Osteocyte (in vitro differentiated cells): ENCODE measurements around the gene NCOA4. TPM values are rescaled to one million over a fixed set of nuclear protein-coding genes. Genes with fewer than 3 reads are reported as not detected.

Source experiments
- DNase-seq: peaks from one replicate; pipeline ENCODE4 v3.0.0; 2021; ENCODE audit warnings: mixed read lengths; ENCODE audit not compliant: unreplicated experiment; ENCODE audit errors: extremely low spot score
- H3K27ac Mint-ChIP-seq: one replicate; pipeline ENCODE4 v1.8.0; 2021; ENCODE audit warnings: mild to moderate bottlenecking, mixed read lengths; ENCODE audit not compliant: unreplicated experiment
- H3K27me3 Mint-ChIP-seq: one replicate; pipeline ENCODE4 v1.8.0; 2021; ENCODE audit warnings: mixed read lengths; ENCODE audit not compliant: unreplicated experiment
- H3K36me3 Mint-ChIP-seq: one replicate; pipeline ENCODE4 v1.8.0; 2021; ENCODE audit warnings: mixed read lengths; ENCODE audit not compliant: unreplicated experiment
- H3K4me1 Mint-ChIP-seq: one replicate; pipeline ENCODE4 v1.8.0; 2021; ENCODE audit warnings: mixed read lengths; ENCODE audit not compliant: unreplicated experiment
- H3K4me3 Mint-ChIP-seq: one replicate; pipeline ENCODE4 v1.8.0; 2021; ENCODE audit warnings: mild to moderate bottlenecking, moderate library complexity, mixed read lengths; ENCODE audit not compliant: unreplicated experiment
- H3K9me3 Mint-ChIP-seq: one replicate; pipeline ENCODE4 v1.8.0; 2021; ENCODE audit warnings: mixed read lengths; ENCODE audit not compliant: unreplicated experiment
- total RNA-seq: library from RNA; stranded (reverse); gene quantifications from 2 replicates; pipeline ENCODE4 v1.2.1, GENCODE V29; 2021
- TF ChIP-seq, protein P1 (sequence below): fragments of 200-600 bp; sonication (generic); IDR thresholded peaks from 2 replicates; pipeline ENCODE4 v1.5.0; 2021; ENCODE audit warnings: antibody characterized with exemption, mild to moderate bottlenecking, moderate library complexity

NCOA4 gene
- total RNA-seq, 1 donor from 2014 or later = 106 TPM

DNA sequence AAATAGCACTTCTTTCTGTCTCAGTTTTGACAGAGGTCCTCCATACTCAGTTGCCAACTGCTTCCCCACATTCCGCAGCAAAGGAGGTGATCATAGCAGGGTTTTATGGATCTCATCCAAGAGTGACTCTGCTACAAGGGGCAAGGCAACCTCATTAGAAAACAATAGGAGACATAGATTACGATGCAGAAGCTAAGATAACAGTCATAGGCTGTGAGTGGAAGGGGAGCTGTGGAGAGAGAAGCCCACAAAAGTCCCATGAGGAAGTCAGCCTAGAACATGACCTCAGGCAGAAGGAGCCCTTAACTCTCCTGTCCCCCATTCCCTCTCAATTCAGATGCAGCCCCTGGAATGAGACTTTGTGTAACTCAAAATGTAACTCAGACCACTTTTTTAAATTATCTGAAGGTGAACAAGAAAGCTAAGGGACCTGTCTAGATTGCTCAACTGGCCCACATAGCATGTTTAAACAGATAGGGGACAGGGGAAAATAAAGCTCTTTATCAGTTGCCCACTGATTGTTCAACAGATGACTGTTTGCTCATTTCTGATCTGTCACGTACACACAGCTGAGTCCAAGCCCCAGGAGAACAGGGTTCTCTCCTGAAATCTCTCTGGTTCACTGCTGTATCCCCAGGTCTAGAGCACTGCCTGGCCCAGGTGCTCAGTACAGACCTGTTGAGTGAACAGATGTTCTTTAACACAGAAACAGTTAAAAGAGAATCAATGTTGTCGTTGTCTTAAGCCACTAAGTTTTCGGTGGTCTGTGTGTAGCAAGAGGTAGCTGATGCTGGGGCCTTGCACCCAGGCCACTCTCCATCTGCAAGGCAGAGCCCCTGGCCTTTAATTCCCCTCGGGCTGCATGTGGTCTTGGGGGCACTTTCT is 1.5 kb upstream of the NCOA4 start:
- no peaks in the 10 kb centered on the region for H3K9me3 Mint-ChIP-seq
- no peak for DNase-seq
- peaks cover 33% of the 10 kb centered on the region for H3K4me1 Mint-ChIP-seq
- H3K27me3 Mint-ChIP-seq = no peaks in the 10 kb centered on the region
- peaks cover 3% of the 10 kb centered on the region for H3K36me3 Mint-ChIP-seq
- H3K27ac Mint-ChIP-seq = peak overlapping the region; percentile 48
- TF ChIP-seq, protein P1, sequence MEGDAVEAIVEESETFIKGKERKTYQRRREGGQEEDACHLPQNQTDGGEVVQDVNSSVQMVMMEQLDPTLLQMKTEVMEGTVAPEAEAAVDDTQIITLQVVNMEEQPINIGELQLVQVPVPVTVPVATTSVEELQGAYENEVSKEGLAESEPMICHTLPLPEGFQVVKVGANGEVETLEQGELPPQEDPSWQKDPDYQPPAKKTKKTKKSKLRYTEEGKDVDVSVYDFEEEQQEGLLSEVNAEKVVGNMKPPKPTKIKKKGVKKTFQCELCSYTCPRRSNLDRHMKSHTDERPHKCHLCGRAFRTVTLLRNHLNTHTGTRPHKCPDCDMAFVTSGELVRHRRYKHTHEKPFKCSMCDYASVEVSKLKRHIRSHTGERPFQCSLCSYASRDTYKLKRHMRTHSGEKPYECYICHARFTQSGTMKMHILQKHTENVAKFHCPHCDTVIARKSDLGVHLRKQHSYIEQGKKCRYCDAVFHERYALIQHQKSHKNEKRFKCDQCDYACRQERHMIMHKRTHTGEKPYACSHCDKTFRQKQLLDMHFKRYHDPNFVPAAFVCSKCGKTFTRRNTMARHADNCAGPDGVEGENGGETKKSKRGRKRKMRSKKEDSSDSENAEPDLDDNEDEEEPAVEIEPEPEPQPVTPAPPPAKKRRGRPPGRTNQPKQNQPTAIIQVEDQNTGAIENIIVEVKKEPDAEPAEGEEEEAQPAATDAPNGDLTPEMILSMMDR = no peak
- H3K4me3 Mint-ChIP-seq = no peak overlapping the region

DNA sequence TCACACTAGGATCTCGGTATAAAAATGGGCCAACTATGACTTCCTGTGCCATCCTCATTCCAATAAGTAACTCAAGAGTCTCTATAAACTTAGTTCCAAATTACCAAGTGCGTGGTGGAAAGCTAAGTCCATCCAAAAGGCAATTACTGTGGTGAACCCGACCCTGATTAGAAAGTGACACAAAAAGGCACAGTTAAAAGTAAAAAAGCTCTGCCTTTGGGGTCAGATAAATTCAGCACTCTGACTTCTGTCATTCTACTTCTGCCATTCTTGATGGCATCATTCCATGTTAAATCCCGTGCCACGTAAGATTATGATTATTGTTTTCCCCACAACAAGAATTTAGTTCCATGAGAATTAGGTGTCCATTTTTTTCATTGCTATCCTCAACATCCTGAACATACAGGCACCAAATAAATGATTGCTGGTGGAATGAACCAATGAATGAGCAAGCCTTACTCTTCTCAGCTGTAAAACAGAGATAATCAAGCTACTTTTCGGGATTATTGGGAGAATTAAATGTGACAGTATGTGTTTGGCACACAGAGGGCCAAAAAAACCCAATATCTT is 877 bp downstream of the NCOA4 start:
- TF ChIP-seq, protein P1 = no peak
- Mint-ChIP-seq H3K36me3 (peaks cover 3% of the 10 kb centered on the region), H3K4me3 (peak overlapping the region; percentile 95), H3K27ac (peak overlapping the region; percentile 88), H3K9me3 (no peaks in the 10 kb centered on the region), H3K27me3 (no peaks in the 10 kb centered on the region), H3K4me1 (peaks cover 49% of the 10 kb centered on the region)
- DNase-seq = no peak

DNA sequence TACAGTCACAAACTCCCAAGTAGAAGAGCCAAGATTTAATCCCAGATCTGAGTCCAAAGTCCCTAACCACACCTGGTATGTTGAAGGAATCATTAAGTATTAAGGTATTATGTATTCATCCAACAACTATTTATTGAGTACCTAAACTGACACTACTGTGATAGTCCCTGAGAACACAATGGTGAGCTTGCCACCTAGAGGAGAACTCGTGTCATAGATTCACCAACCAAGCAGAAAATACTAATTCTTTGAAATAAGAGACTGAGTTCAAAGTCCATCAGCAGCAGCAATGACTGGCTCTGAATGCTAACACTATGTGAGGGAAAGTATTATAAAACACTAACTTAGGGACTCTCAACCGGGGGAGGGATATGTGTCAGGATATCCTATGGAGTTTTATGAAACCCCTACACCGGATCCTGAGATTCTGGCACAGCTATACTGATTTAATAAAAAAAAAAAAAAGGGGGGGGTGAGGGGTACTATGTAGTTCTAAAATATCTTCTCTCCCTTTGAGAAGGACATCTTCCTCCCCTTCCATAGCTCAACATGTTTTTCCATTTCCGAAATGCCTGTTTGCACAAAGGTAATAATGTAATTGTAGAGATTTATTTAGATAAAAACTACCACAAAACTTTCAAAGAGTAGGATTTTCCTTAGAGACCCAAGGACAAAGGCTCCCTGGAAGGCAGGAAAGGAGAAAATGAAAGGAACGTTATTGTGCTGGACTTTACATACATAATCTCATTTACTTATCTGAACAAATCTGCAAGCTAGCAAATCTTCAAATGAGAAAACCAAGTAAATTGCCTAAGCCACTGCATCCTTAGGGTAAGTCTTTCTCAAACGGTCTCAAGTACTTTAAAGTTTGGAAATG is 1.6 kb downstream of the NCOA4 start:
- H3K4me1 Mint-ChIP-seq = peaks cover 55% of the 10 kb centered on the region
- DNase-seq = no peak
- H3K27me3 Mint-ChIP-seq = no peaks in the 10 kb centered on the region
- peak overlapping the region; percentile 88 for H3K27ac Mint-ChIP-seq
- TF ChIP-seq, protein P1 = peak; percentile 72
- H3K36me3 Mint-ChIP-seq = peaks cover 3% of the 10 kb centered on the region
- H3K9me3 Mint-ChIP-seq = no peaks in the 10 kb centered on the region
- peak overlapping the region; percentile 95 for H3K4me3 Mint-ChIP-seq

DNA sequence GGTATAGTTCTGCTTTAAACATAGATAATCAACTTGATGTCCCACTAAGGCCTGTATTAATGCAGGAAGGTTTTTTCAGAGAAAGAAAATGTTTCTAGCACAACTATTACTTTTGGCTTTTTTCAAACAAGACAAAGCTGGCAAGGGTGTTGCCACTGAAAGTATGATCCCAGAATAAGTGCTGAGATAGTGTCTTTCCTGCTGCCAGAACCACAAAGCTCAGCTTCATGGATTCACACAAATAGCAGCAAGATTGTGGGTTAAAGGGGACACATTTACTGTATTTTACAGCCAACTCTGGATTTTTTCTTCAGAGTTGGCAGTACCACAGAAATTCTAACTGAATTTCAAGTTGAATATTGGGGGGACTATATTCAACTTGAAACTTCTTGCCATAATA is 4.3 kb downstream of the NCOA4 start:
- Mint-ChIP-seq H3K27ac (no peak overlapping the region), H3K27me3 (no peaks in the 10 kb centered on the region), H3K4me3 (no peak overlapping the region), H3K36me3 (no peaks in the 10 kb centered on the region), H3K4me1 (peaks cover 70% of the 10 kb centered on the region), H3K9me3 (no peaks in the 10 kb centered on the region)
- TF ChIP-seq, protein P1 = no peak
- DNase-seq = no peak
